Stimulated activated CD4-positive, alpha-beta T cell treated with anti-CD3 and anti-CD28 coated beads, Interleukin-15, amount 100 ng/mL, for 48 hours (primary cell): Measurements from ENCODE around the gene PMFBP1.

Source experiments
- DNase-seq, 2 donors: peaks; one replicate each; pipeline ENCODE4 v3.0.0-alpha.2; 2020; ENCODE audit warnings: low read depth in 2 of 2

The PMFBP1 gene, protein sequence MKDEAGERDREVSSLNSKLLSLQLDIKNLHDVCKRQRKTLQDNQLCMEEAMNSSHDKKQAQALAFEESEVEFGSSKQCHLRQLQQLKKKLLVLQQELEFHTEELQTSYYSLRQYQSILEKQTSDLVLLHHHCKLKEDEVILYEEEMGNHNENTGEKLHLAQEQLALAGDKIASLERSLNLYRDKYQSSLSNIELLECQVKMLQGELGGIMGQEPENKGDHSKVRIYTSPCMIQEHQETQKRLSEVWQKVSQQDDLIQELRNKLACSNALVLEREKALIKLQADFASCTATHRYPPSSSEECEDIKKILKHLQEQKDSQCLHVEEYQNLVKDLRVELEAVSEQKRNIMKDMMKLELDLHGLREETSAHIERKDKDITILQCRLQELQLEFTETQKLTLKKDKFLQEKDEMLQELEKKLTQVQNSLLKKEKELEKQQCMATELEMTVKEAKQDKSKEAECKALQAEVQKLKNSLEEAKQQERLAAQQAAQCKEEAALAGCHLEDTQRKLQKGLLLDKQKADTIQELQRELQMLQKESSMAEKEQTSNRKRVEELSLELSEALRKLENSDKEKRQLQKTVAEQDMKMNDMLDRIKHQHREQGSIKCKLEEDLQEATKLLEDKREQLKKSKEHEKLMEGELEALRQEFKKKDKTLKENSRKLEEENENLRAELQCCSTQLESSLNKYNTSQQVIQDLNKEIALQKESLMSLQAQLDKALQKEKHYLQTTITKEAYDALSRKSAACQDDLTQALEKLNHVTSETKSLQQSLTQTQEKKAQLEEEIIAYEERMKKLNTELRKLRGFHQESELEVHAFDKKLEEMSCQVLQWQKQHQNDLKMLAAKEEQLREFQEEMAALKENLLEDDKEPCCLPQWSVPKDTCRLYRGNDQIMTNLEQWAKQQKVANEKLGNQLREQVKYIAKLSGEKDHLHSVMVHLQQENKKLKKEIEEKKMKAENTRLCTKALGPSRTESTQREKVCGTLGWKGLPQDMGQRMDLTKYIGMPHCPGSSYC

DNA sequence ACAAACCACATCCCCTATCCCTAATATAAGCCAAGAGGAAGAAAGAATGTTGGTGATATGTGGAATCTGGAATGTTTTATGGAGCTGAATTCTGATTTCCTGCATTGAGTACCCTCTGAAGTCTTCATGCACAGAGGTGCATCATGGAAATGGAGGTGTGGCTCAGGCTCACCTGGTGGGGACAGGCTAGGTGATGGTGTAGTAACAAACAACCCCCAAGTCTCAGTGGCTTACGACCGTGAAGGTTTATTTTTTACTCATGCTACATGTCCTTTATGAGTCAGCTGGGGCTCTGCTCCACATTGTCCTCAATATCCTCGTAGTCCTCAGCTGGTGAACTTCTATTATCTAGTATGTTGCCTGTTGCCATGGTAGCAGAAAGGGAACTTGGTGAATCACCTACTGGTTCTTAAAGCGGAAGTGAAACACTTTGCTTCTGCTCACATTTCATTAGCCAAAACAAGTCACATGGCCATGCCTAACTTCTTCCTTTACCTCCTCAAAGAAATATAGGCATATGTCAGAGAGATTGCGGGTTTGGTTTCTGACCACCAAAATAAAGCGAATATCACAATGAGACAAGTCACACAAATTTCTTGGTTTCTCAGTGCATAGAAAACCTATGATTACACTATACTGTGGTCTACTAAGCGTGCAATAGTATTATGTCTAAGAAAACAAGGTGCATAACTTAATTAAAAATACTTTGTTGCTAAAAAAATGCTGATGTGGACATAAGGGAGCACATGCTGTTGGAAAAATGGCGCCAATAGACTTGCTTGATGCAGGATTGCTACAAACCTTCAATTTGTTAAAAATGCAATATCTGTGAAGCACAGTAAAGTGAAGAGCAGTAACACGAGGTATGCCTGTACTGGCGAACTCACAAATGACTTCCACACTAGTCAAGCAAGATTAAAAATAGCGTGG, at the start of gene PMFBP1:
TSS of gene PMFBP1 (minus strand) at position 51 of the 930 bp plus-strand sequence. CDS start 947 bp downstream, outside the sequence.
- peak; percentile 7 to 10 for DNase-seq

DNA sequence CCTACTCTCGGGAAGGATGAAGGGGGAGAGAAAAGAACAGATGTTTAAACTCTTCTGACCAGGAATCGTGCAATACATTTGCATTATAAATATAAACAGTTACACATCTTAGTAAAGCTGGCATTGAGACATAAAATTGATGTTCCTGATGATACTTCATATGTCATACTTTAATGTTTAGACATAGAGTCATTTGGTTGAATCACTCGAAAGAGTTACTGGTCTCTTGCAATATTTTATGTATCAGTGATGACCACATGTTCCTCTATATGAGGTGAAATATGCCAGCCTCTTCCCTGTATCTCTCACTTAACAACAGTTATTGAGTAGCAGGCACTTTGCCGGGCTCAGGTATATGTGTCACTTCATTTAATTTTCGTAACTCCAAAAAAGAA, 49.7 kb upstream of the PMFBP1 start:
- DNase-seq, result no peak

DNA sequence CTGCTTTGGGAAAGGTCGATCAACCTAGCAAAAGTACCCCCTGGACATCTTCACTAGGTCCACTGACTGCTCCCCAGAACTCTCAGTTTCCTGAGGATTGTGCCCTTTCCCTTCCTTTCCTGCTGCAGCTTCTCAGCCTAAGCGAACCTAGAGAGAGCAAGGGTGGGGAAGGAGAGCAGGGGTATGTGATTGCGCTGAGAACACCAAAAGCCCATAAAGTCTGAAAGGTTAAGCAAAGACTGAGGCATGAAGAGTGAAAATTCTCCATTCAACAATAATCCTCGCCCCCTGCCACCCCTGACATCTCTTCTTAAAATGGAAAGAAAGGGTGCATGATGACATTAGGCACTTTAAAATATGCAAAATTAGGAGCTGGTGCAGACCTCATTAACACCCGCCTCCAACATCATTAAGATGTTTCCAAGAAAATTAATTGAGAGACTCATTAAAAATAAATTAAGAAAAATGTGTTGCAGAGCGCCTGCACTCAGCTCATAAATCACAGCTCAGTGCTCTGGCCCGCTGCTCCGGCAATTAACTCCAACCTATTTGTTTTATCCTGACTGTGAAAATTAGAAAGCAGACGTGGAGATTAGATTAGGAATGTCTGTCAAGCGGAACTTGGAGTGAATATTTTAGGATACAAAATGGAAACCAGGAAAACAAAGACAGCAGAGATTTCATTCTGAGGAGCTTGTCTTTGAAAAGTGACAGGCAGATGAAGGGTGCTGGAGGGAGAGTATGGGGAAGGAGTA, 49.1 kb upstream of the PMFBP1 start:
- no peak for DNase-seq

DNA sequence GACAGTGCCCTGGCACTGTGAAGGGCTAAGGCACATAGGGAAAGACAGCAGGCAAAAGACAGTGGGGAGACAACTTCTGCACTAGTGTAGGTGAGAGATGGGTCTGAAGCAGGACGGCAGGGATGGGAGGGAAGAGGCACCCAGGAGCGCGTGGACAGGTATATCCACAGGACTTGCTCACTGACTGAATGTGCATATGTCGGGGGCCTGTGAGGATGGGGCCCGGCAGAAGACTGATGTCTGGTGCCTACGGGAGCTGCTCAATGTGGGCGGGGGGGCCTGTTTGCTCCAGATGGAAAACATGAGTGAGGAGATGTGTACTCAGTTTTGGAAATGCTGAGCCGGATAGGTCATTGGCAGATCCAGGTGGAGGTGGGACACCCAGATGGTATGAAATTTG, 47.3 kb upstream of the PMFBP1 start:
- DNase-seq, result no peak

DNA sequence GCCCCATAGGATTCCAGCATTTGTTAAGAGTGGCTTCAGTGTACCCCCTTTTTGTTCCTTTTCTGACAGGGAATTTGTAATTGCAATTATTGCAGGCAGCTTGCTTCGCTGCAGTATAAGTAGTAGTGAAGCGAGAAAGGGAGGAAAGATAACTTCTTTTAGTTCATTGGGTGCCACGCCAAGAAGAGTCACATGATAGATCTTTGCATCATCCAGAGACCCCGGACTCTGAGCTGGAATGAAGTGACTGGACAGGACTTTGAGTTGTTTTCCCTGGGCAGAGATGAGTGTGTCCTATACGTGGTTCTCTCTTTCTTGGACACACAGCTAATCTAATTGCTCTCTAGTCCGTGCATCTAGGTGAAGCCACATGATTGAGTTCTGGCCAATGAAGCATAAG, 44.8 kb upstream of the PMFBP1 start:
- DNase-seq, result no peak

DNA sequence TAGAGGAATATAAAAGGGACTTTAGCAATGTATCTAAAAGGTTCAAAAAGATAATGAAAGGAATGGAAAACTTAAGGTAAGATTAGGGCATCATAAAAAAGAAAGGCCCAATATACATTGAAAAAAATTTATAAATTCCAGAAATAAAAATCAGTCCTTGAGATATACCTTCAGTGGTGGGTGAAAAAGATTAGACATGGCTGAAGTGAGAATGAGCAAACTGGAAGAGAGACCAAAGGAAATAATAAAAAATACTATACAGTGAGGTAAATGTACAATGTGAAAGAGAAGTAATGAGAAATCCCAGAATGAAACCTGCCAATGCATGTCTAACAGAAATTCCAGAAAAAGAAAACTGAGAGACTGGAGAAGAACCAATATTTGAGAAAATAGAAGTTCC, 42.9 kb upstream of the PMFBP1 start:
- DNase-seq, result no peak

DNA sequence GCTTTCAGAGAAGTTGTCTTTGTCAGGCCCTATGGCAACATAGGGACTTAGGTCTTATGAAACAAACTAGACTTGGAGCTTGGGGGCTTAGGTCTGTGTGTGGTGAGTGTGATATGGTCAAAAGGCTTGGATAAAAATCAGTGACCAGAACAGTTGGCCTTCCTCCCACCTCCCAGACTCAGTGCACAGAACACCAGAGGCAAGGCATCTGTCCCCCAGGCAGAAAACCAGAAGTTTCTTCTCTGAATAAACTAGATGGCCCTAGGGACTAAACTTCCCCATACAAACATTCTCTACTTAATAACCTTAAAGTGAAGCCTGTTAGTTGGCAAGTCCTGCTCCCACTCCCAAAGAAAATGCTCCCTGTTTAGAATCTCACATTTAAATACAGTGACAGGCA, 39.2 kb upstream of the PMFBP1 start:
- no peak for DNase-seq

DNA sequence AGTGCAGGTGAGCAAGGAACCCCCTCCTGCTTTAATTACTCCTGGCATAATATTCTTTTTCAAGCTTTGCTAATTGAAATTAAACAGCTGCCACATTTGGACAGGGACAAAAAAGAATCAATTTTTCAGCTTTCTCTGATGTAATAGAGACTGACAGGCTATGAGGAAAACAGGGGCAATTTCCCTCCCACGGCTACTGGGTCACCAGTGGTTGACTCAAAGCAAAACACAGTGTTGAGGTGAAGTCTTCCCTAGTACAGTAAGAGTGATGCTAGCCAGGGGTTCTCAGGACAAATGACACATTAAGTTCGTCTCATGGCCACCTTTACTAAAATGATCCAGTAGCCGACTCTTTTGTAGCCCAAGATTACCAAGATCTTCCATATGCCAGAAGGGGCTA, 38.6 kb upstream of the PMFBP1 start:
- no peak for DNase-seq

DNA sequence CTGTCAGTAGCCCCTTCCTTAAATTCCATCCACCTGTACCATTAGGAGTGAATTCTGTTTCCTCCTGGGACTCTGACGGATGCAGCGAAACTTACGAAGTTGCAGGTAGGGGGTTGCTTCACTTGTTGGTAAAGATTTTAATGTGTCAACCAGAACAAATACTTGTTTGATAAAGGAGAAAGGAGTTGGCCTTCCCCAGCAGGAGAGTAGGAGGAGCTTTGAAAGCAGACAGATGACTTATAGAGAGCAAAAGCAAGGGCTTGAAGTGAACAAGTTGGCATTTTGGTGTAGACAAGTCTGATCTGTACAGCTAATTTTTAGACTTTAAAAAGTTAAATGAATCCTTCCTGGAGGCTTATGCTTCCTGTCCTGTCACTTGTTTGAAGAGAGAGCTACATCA, 38.1 kb upstream of the PMFBP1 start:
- no peak for DNase-seq

DNA sequence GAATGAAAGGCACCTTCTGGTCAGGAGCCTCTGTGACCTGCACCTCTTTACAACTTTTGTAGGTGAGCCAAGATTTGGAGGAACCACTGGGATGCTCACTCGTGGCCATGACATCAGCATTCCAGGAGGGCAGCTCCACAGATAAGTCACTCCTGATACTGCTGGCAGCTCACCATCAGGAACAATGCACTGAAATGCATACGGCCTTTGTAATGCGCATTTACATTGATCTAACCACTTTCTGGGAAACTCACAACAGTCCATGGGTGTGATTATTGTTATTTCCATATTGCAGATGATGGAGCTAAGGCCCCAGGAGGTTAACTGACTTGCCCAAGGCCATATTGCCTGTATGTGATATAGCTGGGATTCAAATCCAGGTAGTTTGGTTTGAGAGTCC, 34.3 kb upstream of the PMFBP1 start:
- no peak for DNase-seq

DNA sequence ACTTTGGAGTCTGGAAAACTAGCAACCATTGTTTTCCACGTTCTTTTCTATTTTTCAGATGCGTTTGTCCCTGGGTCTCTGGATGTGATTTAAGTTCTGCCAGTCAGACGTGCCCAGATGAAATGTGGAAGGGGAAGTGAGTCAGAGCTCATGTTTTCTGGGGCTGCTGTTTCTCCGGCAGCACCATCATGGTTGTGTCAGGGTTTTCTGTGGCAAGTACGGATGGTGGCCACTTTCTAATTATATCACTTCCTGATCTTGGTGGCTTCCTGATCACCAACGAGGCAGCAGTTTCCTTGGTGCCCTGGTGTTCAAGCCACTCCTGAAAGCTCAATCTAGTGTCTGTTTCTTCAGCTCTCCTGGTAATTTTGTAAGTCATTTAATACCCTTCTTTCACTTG, 31.4 kb upstream of the PMFBP1 start:
- DNase-seq, result peak in 1 of 2 donors; percentile 19

DNA sequence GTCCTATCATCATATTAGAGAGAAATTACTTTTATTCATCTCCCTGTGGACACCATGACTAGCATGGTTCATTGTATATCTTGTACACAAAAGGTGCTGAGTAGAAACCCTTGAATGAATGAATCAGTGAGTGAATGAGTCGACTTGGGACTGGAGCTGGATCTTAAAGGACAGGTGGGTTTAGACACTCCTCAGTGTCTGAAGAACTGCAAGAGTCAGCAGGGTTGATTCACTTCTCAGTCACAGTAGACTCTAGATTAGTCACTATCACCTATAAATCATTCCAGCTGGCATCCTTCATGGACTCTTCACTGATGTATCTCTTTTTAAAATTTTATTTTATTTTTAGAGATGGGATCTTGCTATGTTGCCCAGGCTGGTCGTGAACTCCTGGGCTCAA, 30.1 kb upstream of the PMFBP1 start:
- no peak for DNase-seq

DNA sequence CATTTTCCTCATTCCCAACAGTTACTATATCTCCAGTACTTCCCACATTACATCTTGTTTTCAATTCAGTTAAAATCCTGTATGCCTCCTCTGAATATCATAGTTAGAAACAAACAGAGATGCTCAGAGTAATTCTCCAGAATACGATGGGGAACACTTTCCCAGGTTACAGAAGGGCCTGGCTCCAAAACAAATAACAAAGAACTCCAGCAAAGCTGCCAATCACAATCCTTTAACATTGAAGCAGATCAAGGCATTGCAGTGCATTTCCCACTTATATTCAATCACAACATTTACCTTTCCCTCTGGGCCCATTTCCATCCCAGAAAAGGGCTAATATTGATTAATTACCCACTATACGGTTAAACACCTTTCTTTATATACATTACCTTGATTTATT, 29.4 kb upstream of the PMFBP1 start:
- no peak for DNase-seq

DNA sequence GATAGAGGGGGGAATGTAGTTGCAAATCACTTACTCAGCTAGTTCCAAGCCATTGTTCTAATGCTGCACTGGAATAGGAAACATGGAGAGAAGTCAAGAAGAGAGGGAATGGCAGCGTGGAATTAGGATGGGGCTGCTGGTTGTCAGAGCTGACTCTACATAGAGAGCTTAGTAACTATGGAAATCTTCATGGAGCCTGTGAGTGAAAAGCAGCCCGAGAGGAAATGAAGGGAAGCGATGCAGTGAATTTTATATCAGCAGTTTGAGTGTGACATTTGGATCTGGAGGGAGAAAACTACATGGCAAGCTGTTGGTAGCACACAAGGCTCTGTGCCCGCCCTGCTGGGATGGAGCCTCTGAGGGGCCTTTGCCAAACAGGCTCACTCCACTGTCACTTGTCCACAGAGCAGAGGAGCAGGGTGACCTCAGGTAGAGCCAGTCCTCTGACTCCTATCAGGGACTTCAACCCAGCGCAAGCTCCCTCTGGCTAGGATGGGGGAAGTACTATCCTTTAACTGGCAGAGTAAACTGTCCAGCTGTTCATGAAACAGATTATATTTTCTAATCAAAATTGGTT, 27.9 kb upstream of the PMFBP1 start:
- DNase-seq, result no peak

DNA sequence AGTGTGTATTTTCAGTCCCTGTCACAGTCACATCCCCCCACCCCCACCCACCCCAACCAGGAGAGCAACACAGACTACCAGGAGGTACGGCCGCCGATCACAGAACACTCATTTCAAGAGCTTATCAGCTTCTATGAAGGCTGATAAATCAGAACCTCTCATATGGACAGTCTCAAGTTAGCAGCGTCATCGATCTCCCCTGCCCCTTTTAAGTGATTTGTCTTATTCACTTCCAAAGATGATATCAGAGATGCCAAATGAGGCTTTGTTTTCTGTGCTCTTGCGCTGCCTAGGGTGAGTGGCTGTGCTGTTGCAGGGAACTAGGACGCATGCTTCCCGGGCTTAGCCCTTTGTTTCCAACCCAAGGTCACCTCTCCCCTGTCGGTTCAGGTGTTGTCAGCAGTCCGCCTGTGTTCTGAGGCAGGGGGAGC, 26.8 kb upstream of the PMFBP1 start:
- DNase-seq, result no peak

DNA sequence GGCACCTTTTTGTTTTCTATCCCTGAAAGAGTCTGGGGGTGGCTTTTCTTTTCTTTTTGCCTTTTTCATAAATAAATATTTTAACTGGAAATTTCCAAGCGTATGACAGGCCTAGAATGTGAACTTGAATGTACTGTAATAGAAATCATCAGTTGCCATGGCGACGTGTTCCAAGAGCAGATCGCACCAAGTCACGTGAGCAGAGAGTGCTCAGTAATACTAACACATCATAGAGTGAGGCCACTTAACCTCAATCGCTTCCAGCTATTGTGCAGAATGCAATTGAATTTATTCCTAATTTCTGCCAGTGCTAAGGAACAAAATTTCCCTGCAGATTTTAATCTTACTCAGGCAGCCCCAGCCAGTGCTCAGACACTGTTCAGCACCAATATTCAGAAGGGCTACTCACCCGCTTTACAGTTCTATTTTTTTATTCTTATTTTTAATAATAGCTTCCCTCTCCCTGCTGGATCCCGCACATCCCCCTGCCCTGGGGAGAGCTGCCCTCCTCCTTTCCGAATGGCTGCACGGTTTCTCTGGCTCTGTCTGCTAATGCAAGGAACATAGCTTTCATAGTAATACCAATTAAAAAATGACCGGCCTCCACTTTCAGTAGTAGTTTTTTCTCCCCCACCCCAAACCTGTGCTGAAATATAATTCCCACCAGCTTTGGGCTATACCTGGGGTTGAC, 26.2 kb upstream of the PMFBP1 start:
- DNase-seq, result no peak

DNA sequence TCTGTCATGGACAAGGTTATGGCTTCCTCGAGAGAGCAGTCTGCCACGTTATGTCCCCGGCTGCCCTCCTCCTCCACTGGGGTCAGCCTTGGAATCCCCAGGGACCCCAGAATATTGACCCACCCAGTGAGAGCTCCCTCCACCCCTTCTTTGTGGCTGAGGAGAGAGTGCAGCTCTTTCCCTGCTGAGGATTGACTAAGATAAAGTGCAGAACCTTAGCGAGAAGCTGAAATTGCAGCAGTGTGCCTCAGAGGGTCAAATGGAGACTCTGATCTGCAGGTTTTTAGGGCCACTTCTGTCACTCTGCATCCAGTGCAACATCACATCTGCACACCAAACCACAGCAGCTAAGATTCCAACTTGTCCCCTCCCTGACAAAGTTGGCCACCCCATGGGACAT, 25.6 kb upstream of the PMFBP1 start:
- no peak for DNase-seq

DNA sequence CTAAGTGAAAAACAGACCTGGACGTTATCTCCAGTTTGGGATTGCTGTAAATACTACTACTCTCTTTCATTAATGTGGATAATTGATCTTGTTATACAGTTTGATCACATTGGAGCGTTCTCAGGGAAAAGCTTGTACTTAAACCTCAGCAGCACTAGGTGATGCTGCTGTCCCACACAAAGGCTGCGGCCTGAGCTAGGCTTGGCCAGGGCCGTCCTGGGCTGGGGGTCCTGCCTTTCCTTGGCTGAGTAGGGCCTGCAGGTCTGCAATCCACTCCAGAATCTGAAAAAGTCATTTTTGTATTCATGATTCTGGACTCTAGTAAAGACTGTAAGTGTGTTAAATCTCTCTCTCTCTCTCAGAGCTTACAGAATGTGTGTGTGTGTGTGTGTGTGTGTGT, 23.7 kb upstream of the PMFBP1 start:
- no peak for DNase-seq

DNA sequence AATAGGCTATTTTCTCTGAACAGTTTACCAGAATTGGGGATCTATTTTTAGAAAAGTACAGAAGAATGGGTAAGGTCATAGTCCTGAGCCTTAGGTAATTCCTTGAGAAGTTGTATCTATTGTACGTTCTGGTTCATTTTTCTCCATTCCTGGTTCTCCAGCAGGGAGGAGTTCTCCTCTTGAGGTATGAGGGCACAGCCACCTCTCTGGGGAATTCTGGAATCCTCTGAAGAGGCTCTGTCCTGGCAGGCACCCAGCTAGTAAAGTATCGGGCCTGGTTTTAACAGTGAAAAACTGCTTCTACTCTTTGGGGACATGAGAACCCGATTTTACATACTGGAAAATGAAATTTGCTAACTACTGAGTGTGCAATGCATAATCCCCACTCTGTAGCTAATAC, 19.6 kb upstream of the PMFBP1 start:
- no peak for DNase-seq

DNA sequence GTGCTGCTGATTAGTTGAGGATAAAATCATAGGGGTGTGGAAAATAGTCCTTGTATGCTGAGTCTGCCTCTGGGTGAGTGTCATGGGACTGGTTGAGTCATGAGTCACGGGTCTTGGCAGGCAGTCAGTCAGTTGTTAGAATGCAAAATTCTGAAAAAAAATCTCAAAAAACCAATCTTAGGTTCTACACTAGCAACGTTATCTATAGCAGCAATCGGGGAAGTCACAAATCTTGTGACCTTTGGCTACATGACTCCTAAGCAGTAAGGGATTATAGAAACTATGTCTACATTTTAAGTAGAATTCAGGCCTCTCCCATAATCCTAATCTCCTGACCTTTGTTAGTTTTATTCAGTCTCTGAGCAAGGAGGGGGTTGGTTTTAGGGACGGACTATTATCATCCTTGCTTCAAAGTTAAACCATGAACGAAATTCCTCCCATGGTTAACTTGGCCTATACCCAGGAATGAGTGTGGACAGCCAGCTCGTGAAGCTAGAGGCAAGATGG, 18.0 kb upstream of the PMFBP1 start:
- DNase-seq, result no peak
